ENCODE measurements around the gene LUC7L.
"Not testable (repeated sequence)": the region's sequence is repeated elsewhere in the genome, so short reads cannot be mapped to it uniquely, and the experiment has no call there.

The LUC7L gene

DNA sequence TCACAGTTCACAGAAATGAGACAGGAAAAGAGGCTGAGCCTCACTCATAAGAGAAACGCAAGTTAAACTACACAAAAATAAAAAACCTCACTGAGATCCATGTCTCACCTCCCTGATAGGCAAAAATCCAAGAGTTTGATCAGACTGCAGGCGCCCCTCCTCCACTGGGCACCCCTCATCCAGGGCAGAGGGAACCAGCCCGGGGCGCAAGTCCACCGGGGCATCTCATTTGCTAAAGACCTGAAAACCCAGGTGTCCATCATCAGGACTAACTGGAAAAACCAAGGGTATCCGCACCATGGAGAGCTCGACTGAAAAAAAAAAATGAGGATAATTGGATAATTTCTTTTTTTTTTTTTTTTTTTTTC lies 74.2 kb downstream of the LUC7L start:
- TF ChIP-seq CTCF (IDR thresholded peaks at IDR 0.05; ENCODE audit: low read depth, low read length) = no peak
- no peak for TF ChIP-seq EZH2phosphoT487 (IDR thresholded peaks at IDR 0.05; ENCODE audit: low read depth)
- H2AFZ ChIP-seq (ENCODE audit: low read depth, low read length) = no peak overlapping the region
- no peak overlapping the region for H3K4me2 ChIP-seq (ENCODE audit: low read length)
- no peak overlapping the region for H3K27ac ChIP-seq (ENCODE audit: low read length)
- no peaks in the 10 kb centered on the region for H3K79me2 ChIP-seq (ENCODE audit: low read length)
- H3K4me3 ChIP-seq (ENCODE audit: low read length) = no peak overlapping the region
- H4K20me1 ChIP-seq (ENCODE audit: insufficient read depth, low read length) = no peaks in the 10 kb centered on the region
- H3K9ac ChIP-seq (ENCODE audit: low read length) = no peak overlapping the region
- no peaks in the 10 kb centered on the region for H3K27me3 ChIP-seq (ENCODE audit: low read depth, low read length)
- H3K36me3 ChIP-seq (replicated peaks; ENCODE audit: low read depth, low read length) = no peaks in the 10 kb centered on the region
- peaks cover 5% of the 10 kb centered on the region for H3K4me1 ChIP-seq (ENCODE audit: low read length)
- H3K9me3 ChIP-seq (ENCODE audit: insufficient read depth, low read length) = no peaks in the 10 kb centered on the region

- H3K4me2 ChIP-seq (ENCODE audit: low read length) = no peak overlapping the region
- H3K36me3 ChIP-seq (replicated peaks; ENCODE audit: low read depth, low read length) = no peaks in the 10 kb centered on the region
- H3K4me3 ChIP-seq (ENCODE audit: low read length) = no peak overlapping the region
- H3K27me3 ChIP-seq (ENCODE audit: low read depth, low read length) = no peaks in the 10 kb centered on the region
- no peak overlapping the region for H3K9ac ChIP-seq (ENCODE audit: low read length)
- H3K4me1 ChIP-seq (ENCODE audit: low read length) = peaks cover 5% of the 10 kb centered on the region
- no peaks in the 10 kb centered on the region for H3K9me3 ChIP-seq (ENCODE audit: insufficient read depth, low read length)
- H3K27ac ChIP-seq (ENCODE audit: low read length) = no peak overlapping the region
- no peaks in the 10 kb centered on the region for H3K79me2 ChIP-seq (ENCODE audit: low read length)
- TF ChIP-seq CTCF (IDR thresholded peaks at IDR 0.05; ENCODE audit: low read depth, low read length) (no peak), EZH2phosphoT487 (IDR thresholded peaks at IDR 0.05; ENCODE audit: low read depth) (no peak)
- H4K20me1 ChIP-seq (ENCODE audit: insufficient read depth, low read length) = no peaks in the 10 kb centered on the region
- H2AFZ ChIP-seq (ENCODE audit: low read depth, low read length) = no peak overlapping the region
These were observed 74.8 kb downstream of the LUC7L start for GRCh38 chr16:154217-155030.

DNA sequence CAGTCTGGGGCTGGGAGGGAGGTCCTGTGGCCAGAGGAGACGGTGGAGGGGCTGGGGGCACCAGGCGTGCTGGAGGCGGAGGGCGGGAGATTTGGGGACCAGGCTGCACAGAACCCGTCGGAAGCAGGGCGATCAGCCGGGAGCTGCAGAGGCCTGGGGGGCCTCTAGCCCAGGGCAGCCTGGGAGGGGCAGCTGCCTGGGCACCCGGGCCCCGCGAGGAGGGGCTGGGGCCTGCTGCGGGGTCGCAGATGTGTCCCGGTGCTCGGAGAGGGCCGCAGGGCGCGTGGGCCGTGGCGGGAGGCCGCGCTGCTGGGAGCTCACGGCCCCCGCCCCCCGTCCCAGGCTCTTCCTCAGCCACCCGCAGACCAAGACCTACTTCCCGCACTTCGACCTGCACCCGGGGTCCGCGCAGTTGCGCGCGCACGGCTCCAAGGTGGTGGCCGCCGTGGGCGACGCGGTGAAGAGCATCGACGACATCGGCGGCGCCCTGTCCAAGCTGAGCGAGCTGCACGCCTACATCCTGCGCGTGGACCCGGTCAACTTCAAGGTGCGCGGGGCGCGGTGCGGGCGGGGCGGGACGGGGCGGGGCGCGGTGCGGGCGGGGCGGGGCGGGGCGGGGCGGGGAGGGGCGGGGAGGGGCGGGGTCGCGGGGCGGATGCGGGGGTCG lies 75.6 kb downstream of the LUC7L start:
- H3K79me2 ChIP-seq (ENCODE audit: low read length); H2AFZ ChIP-seq (ENCODE audit: low read depth, low read length); H3K36me3 ChIP-seq (replicated peaks; ENCODE audit: low read depth, low read length); H3K9me3 ChIP-seq (ENCODE audit: insufficient read depth, low read length); H3K27me3 ChIP-seq (ENCODE audit: low read depth, low read length); H4K20me1 ChIP-seq (ENCODE audit: insufficient read depth, low read length); H3K4me2 ChIP-seq (ENCODE audit: low read length); H3K4me3 ChIP-seq (ENCODE audit: low read length); H3K27ac ChIP-seq (ENCODE audit: low read length); H3K4me1 ChIP-seq (ENCODE audit: low read length); H3K9ac ChIP-seq (ENCODE audit: low read length): not testable (repeated sequence)

DNA sequence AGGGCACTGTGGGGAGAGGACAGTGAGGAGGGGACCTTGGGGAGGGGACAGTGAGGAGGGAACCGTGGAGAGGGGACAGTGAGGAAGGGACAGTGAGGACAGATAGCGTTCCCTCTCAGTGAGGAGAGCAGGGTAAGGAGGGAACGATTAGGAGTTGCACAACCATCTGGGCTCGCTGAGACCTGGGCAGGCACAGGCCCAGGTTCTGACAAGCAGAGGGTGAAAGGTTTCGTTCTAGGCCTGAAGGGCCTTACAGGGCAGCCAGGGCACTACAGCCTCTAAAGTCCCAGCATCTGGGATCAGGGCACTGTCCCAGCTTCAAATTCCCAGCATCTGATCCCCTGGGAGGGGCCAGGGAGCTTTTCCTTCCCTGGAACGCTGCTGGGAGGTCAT lies 76.1 kb downstream of the LUC7L start:
- H3K4me1 ChIP-seq (ENCODE audit: low read length); H3K9ac ChIP-seq (ENCODE audit: low read length); H3K4me3 ChIP-seq (ENCODE audit: low read length); H3K36me3 ChIP-seq (replicated peaks; ENCODE audit: low read depth, low read length); H3K27me3 ChIP-seq (ENCODE audit: low read depth, low read length); H3K4me2 ChIP-seq (ENCODE audit: low read length); H3K9me3 ChIP-seq (ENCODE audit: insufficient read depth, low read length); H2AFZ ChIP-seq (ENCODE audit: low read depth, low read length); H3K79me2 ChIP-seq (ENCODE audit: low read length); H3K27ac ChIP-seq (ENCODE audit: low read length); H4K20me1 ChIP-seq (ENCODE audit: insufficient read depth, low read length): not testable (repeated sequence)
